Fibroblast of the aortic adventitia (primary cell): ENCODE measurements around the gene OPCML. TPM values are rescaled to one million over a fixed set of nuclear protein-coding genes. Genes with fewer than 3 reads are reported as not detected.

Source experiments
- DNase-seq: peaks from one replicate; pipeline ENCODE4 v3.0.0-alpha.2; 2010; ENCODE audit warnings: low read depth
- H3K4me3 ChIP-seq: 2 replicates; pipeline ENCODE4 v1.5.1; 2011; ENCODE audit warnings: low read depth, mild to moderate bottlenecking, control low read depth, low read length, moderate library complexity
- total RNA-seq: library from RNA; depleted of rRNA; stranded (reverse); fragments of >200 nt; gene quantifications from 2 replicates; pipeline ENCODE4 v1.2.3, GENCODE V29; 2012; ENCODE audit warnings: low replicate concordance
- TF ChIP-seq, protein P1 (sequence below): IDR thresholded peaks from 2 replicates; pipeline ENCODE4 v1.5.1; 2011; ENCODE audit warnings: mild to moderate bottlenecking, low read length, control low read depth, inconsistent platforms; ENCODE audit not compliant: insufficient read depth

OPCML gene
- total RNA-seq, 1 donor = 0.18 TPM

DNA sequence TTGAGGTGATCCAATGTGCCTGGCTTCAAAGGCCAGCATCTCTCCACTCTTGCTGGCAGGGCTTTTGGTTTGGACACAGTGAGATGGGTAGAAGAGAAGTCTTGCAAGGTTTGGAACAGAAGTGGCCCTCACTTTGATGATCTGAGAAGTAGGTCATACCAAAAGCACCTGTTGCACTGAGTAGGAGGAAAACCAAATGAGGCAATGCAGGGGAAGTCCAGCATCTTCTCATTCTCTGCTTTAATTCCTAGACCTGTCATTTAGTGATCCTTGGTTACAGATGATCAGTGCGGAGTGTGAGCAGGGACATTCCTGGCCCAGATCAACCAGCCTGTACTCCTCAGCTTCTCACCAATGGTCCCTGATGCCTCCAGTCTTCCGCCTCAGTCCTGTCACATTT lies 990.5 kb downstream of the OPCML start:
- TF ChIP-seq, protein P1, sequence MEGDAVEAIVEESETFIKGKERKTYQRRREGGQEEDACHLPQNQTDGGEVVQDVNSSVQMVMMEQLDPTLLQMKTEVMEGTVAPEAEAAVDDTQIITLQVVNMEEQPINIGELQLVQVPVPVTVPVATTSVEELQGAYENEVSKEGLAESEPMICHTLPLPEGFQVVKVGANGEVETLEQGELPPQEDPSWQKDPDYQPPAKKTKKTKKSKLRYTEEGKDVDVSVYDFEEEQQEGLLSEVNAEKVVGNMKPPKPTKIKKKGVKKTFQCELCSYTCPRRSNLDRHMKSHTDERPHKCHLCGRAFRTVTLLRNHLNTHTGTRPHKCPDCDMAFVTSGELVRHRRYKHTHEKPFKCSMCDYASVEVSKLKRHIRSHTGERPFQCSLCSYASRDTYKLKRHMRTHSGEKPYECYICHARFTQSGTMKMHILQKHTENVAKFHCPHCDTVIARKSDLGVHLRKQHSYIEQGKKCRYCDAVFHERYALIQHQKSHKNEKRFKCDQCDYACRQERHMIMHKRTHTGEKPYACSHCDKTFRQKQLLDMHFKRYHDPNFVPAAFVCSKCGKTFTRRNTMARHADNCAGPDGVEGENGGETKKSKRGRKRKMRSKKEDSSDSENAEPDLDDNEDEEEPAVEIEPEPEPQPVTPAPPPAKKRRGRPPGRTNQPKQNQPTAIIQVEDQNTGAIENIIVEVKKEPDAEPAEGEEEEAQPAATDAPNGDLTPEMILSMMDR = no peak
- H3K4me3 ChIP-seq = no peak overlapping the region
- DNase-seq = no peak

DNA sequence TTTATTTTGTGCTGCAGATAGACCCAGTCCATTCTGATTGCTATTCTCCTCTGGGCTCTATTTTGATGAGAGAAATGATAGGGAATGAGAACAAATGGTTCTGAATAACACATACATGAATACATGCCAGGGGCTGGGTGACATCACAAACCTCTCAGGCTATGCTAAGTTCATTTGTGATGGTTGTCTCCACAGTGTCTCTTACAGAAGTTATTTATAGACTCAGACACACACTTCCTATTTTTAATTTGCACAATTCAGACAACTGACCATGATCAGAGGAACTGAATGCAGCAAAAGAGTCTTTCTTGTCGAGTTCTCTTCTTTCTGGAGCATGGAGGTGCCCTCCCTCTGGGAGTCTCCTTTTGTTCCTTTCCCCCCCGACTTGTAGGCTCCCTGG lies 991.7 kb downstream of the OPCML start:
- TF ChIP-seq, protein P1 = no peak
- no peak for DNase-seq
- no peak overlapping the region for H3K4me3 ChIP-seq

DNA sequence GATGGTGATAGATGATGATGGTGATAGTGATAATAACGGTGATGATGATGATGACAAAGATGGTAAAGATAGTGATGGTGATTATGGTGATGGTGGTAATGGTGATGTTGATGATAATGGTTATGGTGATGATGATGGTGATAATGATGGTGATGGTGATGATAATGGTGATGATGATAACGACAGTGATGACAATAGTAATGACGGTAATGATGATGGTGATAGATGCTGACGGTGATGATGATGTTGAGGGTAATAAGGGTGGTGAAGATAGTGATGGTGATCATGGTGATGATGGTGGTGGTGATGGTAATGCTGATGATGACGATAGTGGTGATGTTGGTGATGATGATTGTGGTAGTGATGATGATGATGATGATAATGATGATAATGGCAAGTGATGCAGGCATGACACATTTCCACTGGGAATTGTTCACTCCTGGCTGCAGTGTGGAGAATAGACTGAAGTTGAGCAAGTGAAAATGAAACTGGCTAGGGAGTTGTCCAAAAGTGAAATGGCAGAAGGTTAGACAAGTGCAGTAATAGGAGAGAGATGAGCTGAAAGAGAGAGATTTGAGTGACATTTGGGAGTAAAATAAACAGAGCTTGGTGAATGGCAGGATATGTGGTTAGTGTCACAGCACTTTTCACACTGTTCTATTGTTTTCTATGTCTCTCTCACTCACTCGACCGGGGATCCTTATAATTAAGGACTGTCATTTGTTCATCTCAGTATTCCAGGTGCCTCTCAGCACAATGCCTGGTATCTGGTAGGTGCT lies 992.5 kb downstream of the OPCML start:
- no peak overlapping the region for H3K4me3 ChIP-seq
- no peak for DNase-seq

DNA sequence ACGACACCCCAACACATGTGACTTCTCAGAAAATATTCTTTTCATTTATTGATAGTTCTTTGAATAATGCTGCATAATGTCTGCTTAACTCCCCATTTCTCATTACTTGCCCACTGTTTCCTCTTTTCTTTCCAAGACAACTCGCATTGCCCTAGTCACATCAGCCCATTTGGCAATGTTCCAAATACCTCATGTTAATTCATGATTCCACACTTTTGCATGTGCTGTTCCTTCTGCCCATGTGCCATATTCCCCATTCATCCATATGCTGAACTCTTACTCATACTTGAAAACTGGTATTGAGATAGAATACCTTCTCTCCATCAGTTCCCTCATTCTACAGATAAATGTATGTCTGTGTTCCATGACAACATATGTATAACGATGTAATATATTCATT lies 993.7 kb downstream of the OPCML start:
- H3K4me3 ChIP-seq = no peak overlapping the region
- TF ChIP-seq, protein P1 = no peak

More for the DNA sequence above, 992.5 kb downstream of the OPCML start:
- TF ChIP-seq, protein P1 = no peak

DNA sequence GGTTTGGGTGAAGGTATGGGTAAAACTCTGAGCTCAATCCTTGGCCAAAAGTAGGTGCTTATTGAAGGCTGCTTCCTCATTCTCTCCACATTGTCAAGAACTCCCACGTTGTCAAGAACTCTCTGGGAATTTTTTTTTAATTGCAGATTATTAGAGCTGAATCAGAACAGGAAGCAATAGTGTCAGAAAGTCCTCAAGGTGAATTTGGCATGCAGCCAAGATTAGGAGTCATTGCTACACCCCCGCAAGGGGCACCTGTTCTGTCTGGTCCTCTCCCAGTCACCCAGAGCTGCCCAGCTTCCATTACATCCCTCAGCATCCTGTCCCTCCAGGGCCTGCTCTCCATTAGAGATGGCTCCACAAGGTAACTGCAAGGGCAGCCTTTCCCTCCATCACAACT lies 996.5 kb downstream of the OPCML start:
- no peak overlapping the region for H3K4me3 ChIP-seq
- TF ChIP-seq, protein P1 = no peak
- DNase-seq = no peak

More for the DNA sequence above, 993.7 kb downstream of the OPCML start:
- DNase-seq = no peak

DNA sequence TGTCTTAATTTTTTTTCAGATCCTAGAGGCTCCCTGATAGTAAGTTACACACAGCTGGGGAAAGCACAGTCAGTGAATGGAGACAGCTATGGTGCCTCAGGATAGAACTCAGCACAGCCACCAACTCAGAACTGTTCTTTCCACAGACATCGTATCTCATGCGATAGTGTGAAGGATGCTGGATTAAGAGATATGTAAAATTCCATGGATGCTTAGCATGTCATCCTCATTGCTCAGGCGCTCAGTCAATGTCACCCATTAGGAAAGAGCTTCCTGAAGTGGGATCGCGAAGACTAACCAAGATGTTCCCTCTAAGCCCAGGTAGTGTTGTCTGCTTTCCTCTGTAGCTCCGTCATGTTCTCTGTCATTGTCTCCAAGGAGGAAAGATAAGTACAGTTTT lies 1000.4 kb downstream of the OPCML start:
- DNase-seq = no peak
- TF ChIP-seq, protein P1 = no peak
- no peak overlapping the region for H3K4me3 ChIP-seq
